Gastrocnemius medialis (tissue), 4 donors: ENCODE measurements around the gene DDIT3. TPM values are rescaled to one million over a fixed set of nuclear protein-coding genes. Genes with fewer than 3 reads are reported as not detected.

Experiments
- ATAC-seq, 2 donors: fragments of 150-250 bp; one replicate each; pipeline ENCODE4 v1.9.1; 2016
- DNase-seq, 2 donors: peaks; one replicate each; pipeline ENCODE4 v3.0.0-alpha.2; 2019
- H3K27ac ChIP-seq, 4 donors: fragments of 200-600 bp; sonication (generic); 1 replicate in 1 of 4; 2 replicates in 3 of 4; pipeline ENCODE4 v1.5.1; 2016 to 2018; ENCODE audit warnings: mild to moderate bottlenecking in 2 of 4, moderate library complexity in 1 of 4
- H3K27me3 ChIP-seq, 3 donors: fragments of 200-600 bp; sonication (generic) in 2 of 3; 1 replicate in 1 of 3; 2 replicates in 2 of 3; pipeline versions ENCODE4 v1.5.1 to v1.6.0; 2016 to 2019; ENCODE audit warnings: mild to moderate bottlenecking in 1 of 3, moderate library complexity in 1 of 3
- H3K36me3 ChIP-seq, 2 donors: fragments of 200-600 bp; sonication (generic) in 1 of 2; one replicate each; pipeline ENCODE4 v1.5.1; 2017 to 2018
- H3K4me1 ChIP-seq, 2 donors: fragments of 200-600 bp; sonication (generic) in 1 of 2; one replicate each; pipeline ENCODE4 v1.5.1; 2016 to 2017; ENCODE audit warnings: mild to moderate bottlenecking in 2 of 2
- H3K4me3 ChIP-seq, 4 donors: fragments of 200-600 bp; sonication (generic) in 3 of 4; 1 replicate in 1 of 4; 2 replicates in 3 of 4; pipeline ENCODE4 v1.5.1; 2016 to 2019; ENCODE audit warnings: mild to moderate bottlenecking in 2 of 4
- H3K9me3 ChIP-seq, 3 donors: fragments of 200-600 bp; sonication (generic) in 2 of 3; 1 replicate in 1 of 3; 2 replicates in 2 of 3; pipeline ENCODE4 v1.5.1; 2016 to 2019
- POLR2A ChIP-seq, 2 donors: fragments of 450-650 bp; IDR thresholded peaks; one replicate each; pipeline ENCODE4 v1.6.1; 2017; ENCODE audit warnings: antibody characterized with exemption in 2 of 2, mild to moderate bottlenecking in 2 of 2, moderate library complexity in 2 of 2
- in situ Hi-C, 4 donors: fragments of 200-750 bp; cut with MboI; loops; one replicate each; pipeline versions ENCODE4 v1.15.0 to v1.8.0; 2017; ENCODE audit warnings: low sequenced_read_pairs in 4 of 4
- intact Hi-C: fragments of 100-400 bp; cut with DNase I; formaldehyde crosslinking; loops from one replicate; pipeline ENCODE4 v1.15.1; 2023; ENCODE audit warnings: low total_unique reads
- total RNA-seq, 4 donors: library from RNA; depleted of rRNA; stranded (reverse); fragments of >200 nt; gene quantifications; one replicate each; pipeline versions ENCODE4 v1.1.0 to v1.2.3, GENCODE V29; 2016
- TF ChIP-seq, protein P1 (sequence below), 5 experiments: fragments of 450-650 bp in 3 of 5; fragments of 200-600 bp in 2 of 5; sonication (generic) in 2 of 5; IDR thresholded peaks in 4 of 5; conservative IDR thresholded peaks in 1 of 5; 1 replicate in 4 of 5; 2 replicates in 1 of 5; pipeline ENCODE4 v1.5.1; 2016 to 2019; ENCODE audit warnings: antibody characterized with exemption in 5 of 5, mild to moderate bottlenecking in 3 of 5, moderate library complexity in 3 of 5

Gene DDIT3
- total RNA-seq, 4 donors from 2014 or later, result 11.8 to 46.4 (median 17.1) TPM

DNA sequence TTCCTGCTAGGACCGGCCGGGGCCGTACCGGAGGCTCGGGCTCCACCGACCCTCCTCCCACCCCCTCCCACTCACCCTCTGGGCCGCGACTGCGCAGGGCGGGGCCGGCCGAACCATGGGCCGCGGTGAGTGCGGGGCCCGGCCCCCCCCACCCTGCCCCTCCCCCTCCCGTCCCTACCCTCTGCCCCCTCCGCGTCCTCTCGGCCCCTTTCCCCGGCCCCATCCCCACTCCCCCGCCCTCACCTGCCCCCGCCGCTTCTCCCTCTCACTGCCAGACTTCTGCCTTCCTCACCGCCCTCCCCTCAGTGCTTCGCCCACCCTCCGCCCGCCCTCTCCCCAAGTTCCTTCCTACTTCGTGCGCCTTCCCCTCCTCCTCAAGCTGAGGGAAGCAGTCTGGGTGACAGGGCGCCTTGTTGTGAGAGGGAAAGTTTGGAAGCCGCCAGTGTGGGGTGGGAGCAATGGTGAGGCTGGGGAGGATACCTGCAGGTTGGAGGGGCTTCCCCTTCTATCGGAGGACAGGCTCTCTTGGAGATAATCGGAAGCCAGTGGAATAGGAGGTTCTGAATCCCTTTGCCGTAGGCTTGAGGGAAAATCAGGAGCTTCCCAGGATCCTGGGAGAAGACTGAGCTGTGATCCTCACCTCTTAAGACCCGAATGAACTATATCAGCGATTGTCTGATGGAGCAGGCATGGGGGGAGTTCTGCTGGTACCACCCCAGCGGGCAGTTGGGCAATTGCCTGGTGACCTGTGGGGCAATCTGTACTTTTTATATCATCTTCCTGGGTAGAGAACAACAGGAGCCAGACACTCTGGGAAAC lies 2.8 kb upstream of the DDIT3 start:
- H3K4me3 ChIP-seq, result peak overlapping the region; percentile 80 to 90 (median 86)
- H3K4me1 ChIP-seq, result peaks cover 46 to 52% of the 10 kb centered on the region in 2 donors
- peaks cover 0 to 37% of the 10 kb centered on the region in 2 donors for H3K36me3 ChIP-seq
- ATAC-seq, result peak; percentile 1
- peak overlapping the region; percentile 93 to 99 (median 96) for H3K27ac ChIP-seq
- in situ Hi-C loops, result loop anchor here in 1 of 4 donors (25.0 kb wide), 1 partner anchor 886 kb away; the partner anchor contains the start of genes ATP5F1B and BAZ2A
- H3K27me3 ChIP-seq, result no peaks in the 10 kb centered on the region
- intact Hi-C loops, result loop anchor here (1.0 to 10.0 kb wide), 9 partner anchors 23 to 888 kb away; partner anchors contain the start of genes ATP23, BAZ2A, CTDSP2 and NAB2
- H3K9me3 ChIP-seq, result no peaks in the 10 kb centered on the region
- peak; percentile 43 to 66 for DNase-seq
- TF ChIP-seq, protein P1, sequence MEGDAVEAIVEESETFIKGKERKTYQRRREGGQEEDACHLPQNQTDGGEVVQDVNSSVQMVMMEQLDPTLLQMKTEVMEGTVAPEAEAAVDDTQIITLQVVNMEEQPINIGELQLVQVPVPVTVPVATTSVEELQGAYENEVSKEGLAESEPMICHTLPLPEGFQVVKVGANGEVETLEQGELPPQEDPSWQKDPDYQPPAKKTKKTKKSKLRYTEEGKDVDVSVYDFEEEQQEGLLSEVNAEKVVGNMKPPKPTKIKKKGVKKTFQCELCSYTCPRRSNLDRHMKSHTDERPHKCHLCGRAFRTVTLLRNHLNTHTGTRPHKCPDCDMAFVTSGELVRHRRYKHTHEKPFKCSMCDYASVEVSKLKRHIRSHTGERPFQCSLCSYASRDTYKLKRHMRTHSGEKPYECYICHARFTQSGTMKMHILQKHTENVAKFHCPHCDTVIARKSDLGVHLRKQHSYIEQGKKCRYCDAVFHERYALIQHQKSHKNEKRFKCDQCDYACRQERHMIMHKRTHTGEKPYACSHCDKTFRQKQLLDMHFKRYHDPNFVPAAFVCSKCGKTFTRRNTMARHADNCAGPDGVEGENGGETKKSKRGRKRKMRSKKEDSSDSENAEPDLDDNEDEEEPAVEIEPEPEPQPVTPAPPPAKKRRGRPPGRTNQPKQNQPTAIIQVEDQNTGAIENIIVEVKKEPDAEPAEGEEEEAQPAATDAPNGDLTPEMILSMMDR (IDR thresholded peaks at IDR 0.05 in 4 of 5, conservative IDR thresholded peaks at IDR 0.05 in 1 of 5), result no peak
- TF ChIP-seq POLR2A (IDR thresholded peaks at IDR 0.05), result peak; percentile 30 to 42

GRCh38 chr12:57522011-57522886 lies 1.9 kb upstream of the DDIT3 start, which contains the start of gene MBD6:
MBD6 (plus strand) TSS chr12:57522824; CDS start chr12:57524304, 1,480 bp downstream.
- peaks cover 0 to 33% of the 10 kb centered on the region in 2 donors for H3K36me3 ChIP-seq

DNA sequence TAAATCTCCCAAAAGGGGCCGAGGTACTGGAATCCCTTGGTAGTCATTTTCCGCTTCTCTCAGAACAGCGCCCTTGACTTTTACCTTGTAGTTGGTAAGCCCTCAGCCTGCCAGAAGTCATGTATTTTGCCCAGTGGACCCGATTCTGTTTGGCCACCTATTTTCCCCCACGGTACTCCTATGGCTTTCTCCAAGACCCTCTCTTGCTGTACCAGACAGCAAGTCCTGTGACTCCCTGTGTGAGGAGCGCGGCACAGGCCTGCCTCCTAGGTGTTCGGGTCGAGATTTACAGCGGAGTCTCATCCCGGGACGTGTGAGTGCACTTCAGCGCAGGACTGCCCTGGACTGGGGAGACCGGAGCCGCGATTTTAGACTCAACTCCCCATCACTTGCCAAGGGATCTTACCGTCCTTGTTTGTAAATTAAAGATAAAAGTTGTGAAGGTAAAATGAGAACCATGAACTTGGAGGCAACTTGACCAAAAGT lies 1.3 kb upstream of the DDIT3 start:
- no peak for TF ChIP-seq POLR2A (IDR thresholded peaks at IDR 0.05)
- TF ChIP-seq, protein P1 (IDR thresholded peaks at IDR 0.05 in 4 of 5, conservative IDR thresholded peaks at IDR 0.05 in 1 of 5), result no peak
- in situ Hi-C loops, result loop anchor here in 1 of 4 donors (25.0 kb wide), 1 partner anchor 884 kb away; the partner anchor contains the start of genes ATP5F1B and BAZ2A
- intact Hi-C loops, result loop anchor here (1.0 to 10.0 kb wide), 10 partner anchors 25 to 887 kb away; partner anchors contain the start of genes ATP23, BAZ2A, CDK4 and CTDSP2
- Histone ChIP-seq H3K36me3 (peaks cover 3 to 33% of the 10 kb centered on the region in 2 donors), H3K27me3 (no peaks in the 10 kb centered on the region), H3K27ac (peak overlapping the region; percentile 93 to 99 (median 96)), H3K9me3 (no peaks in the 10 kb centered on the region), H3K4me3 (peak overlapping the region; percentile 52 to 80 (median 56)), H3K4me1 (peaks cover 60 to 61% of the 10 kb centered on the region in 2 donors)
- DNase-seq (peak in 1 of 2 donors; percentile 73), ATAC-seq (peak in 1 of 2 donors; percentile 4)

More at GRCh38 chr12:57522011-57522886, 1.9 kb upstream of the DDIT3 start, which contains the start of gene MBD6:
- peak; percentile 90 to 94 for DNase-seq
- Histone ChIP-seq H3K27ac (peak within 1 kb of the TSS; percentile 93 to 99 (median 96)), H3K9me3 (no peaks in the 10 kb centered on the region), H3K4me3 (peak within 1 kb of the TSS; percentile 80 to 90 (median 86)), H3K4me1 (peaks cover 55 to 60% of the 10 kb centered on the region in 2 donors), H3K27me3 (no peaks in the 10 kb centered on the region)
- peak; percentile 37 to 43 for ATAC-seq
- intact Hi-C loops, result loop anchor here (1.0 to 10.0 kb wide), 9 partner anchors 24 to 887 kb away; partner anchors contain the start of genes ATP23, BAZ2A, CTDSP2 and NAB2
- in situ Hi-C loops, result loop anchor here in 1 of 4 donors (25.0 kb wide), 1 partner anchor 885 kb away; the partner anchor contains the start of genes ATP5F1B and BAZ2A
- TF ChIP-seq POLR2A (IDR thresholded peaks at IDR 0.05), result peak; percentile 72 to 79
- TF ChIP-seq, protein P1 (IDR thresholded peaks at IDR 0.05 in 4 of 5, conservative IDR thresholded peaks at IDR 0.05 in 1 of 5), result no peak

GRCh38 chr12:57519796-57520052 lies 590 bp downstream of the DDIT3 start:
- Histone ChIP-seq H3K27me3 (no peaks in the 10 kb centered on the region), H3K27ac (peak overlapping the region; percentile 93 to 98 (median 96)), H3K9me3 (no peaks in the 10 kb centered on the region), H3K4me3 (peak overlapping the region; percentile 79 to 87 (median 82)), H3K4me1 (peaks cover 53 to 58% of the 10 kb centered on the region in 2 donors), H3K36me3 (peaks cover 6 to 33% of the 10 kb centered on the region in 2 donors)
- intact Hi-C loops, result loop anchor here (1.0 to 10.0 kb wide), 10 partner anchors 31 to 885 kb away; partner anchors contain the start of genes ATP23, BAZ2A, CDK4 and CTDSP2
- TF ChIP-seq, protein P1 (IDR thresholded peaks at IDR 0.05 in 4 of 5, conservative IDR thresholded peaks at IDR 0.05 in 1 of 5), result no peak
- TF ChIP-seq POLR2A (IDR thresholded peaks at IDR 0.05), result no peak
- in situ Hi-C loops, result loop anchor here in 1 of 4 donors (25.0 kb wide), 1 partner anchor 882 kb away; the partner anchor contains the start of genes ATP5F1B and BAZ2A
- DNase-seq (peak in 1 of 2 donors; percentile 69), ATAC-seq (no peak)
